Measurements from ENCODE around the gene KRT28. TPM values are rescaled to one million over a fixed set of nuclear protein-coding genes. Genes with fewer than 3 reads are reported as not detected.

Gene KRT28
- total and polyA plus RNA-seq, 2 experiments from 2014 or later, result not detected

- Histone ChIP-seq H3F3A (replicated peaks; ENCODE audit: low read depth) (no peaks in the 10 kb centered on the region), H4K20me1 (replicated peaks; ENCODE audit: insufficient read depth) (no peaks in the 10 kb centered on the region), H3K4me1 (ENCODE audit: insufficient read depth) (no peaks in the 10 kb centered on the region), H3K79me2 (replicated peaks; ENCODE audit: insufficient read depth) (no peaks in the 10 kb centered on the region), H3K4me2 (no peak overlapping the region), H2AFZ (no peak overlapping the region), H3K4me3 (no peak overlapping the region), H3K27me3 (ENCODE audit: insufficient read depth) (peaks cover 30% of the 10 kb centered on the region), H3K9me2 (ENCODE audit: insufficient read depth) (no peaks in the 10 kb centered on the region), H3K27ac (ENCODE audit: low read depth) (no peak overlapping the region), H3K36me3 (ENCODE audit: insufficient read depth) (no peaks in the 10 kb centered on the region)
- no peak for ATAC-seq
- peaks cover 5% of the 10 kb centered on the region for H3K27me3 Mint-ChIP-seq (ENCODE audit: insufficient read depth, low read depth, poor library complexity)
- H3K9me3 Mint-ChIP-seq, result no peaks in the 10 kb centered on the region
- no peak for DNase-seq (ENCODE audit: low spot score)
- H3K4me3 Mint-ChIP-seq, result no peak overlapping the region
- H3K4me1 Mint-ChIP-seq, result peaks cover 3% of the 10 kb centered on the region; the same call in 1 of the 3 replicates
- TF ChIP-seq JUNB (IDR thresholded peaks at IDR 0.05; ENCODE audit: unreplicated experiment), result no peak
- no peak for TF ChIP-seq CREB1 (CRISPR knock-in tag; IDR thresholded peaks at IDR 0.05; ENCODE audit: low read depth)
- no peak for TF ChIP-seq ZNF331 (CRISPR knock-in tag; IDR thresholded peaks at IDR 0.05; ENCODE audit: low read depth)
- no peak for TF ChIP-seq ZNF114 (CRISPR knock-in tag; IDR thresholded peaks at IDR 0.05)
- TF ChIP-seq STAT1 (IDR thresholded peaks at IDR 0.05; ENCODE audit: unreplicated experiment), result no peak
- no peak for TF ChIP-seq NANOG (IDR thresholded peaks at IDR 0.05; ENCODE audit: borderline replicate concordance)
- no peak for TF ChIP-seq EZH2phosphoT487 (IDR thresholded peaks at IDR 0.05; ENCODE audit: unreplicated experiment)
- no peaks in the 10 kb centered on the region for H3K36me3 Mint-ChIP-seq (ENCODE audit: low read depth)
- H3K27ac Mint-ChIP-seq, result no peak overlapping the region
These were observed 43.5 kb upstream of the KRT28 start for GRCh38 chr17:40843242-40843641.

DNA sequence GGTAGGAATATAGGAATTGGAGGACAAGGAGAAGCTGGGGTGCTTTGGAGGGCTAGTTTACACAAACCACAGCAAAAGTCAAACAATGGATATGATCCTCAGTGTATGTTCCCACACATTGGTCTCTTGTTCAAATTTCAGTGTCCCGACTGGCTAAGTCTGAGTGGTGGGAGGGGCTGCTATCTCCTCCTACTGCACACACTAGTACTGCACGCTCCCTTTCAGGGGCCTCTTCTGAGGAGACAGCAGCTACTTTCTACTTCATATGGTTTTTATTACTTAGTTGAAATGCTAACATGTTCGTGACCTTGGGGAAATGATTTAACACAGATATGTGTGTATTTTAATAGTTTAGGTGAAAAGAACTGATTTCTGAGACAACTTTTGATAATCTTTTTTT, 41.5 kb upstream of the KRT28 start:
- H3K9me2 ChIP-seq (ENCODE audit: insufficient read depth), result no peaks in the 10 kb centered on the region
- H3F3A ChIP-seq (replicated peaks; ENCODE audit: low read depth), result no peaks in the 10 kb centered on the region
- no peak overlapping the region for H2AFZ ChIP-seq
- no peaks in the 10 kb centered on the region for H3K79me2 ChIP-seq (replicated peaks; ENCODE audit: insufficient read depth)
- no peak overlapping the region for H3K27ac ChIP-seq (ENCODE audit: low read depth)
- H3K4me1 Mint-ChIP-seq, result peaks cover 3% of the 10 kb centered on the region; the same call in 1 of the 3 replicates
- peaks cover 50% of the 10 kb centered on the region for H3K27me3 ChIP-seq (ENCODE audit: insufficient read depth)
- no peaks in the 10 kb centered on the region for H3K4me1 ChIP-seq (ENCODE audit: insufficient read depth)
- DNase-seq (ENCODE audit: low spot score) (no peak), ATAC-seq (no peak)
- peaks cover 5% of the 10 kb centered on the region for H3K27me3 Mint-ChIP-seq (ENCODE audit: insufficient read depth, low read depth, poor library complexity)
- no peak overlapping the region for H3K4me3 Mint-ChIP-seq
- H3K4me2 ChIP-seq, result no peak overlapping the region
- no peaks in the 10 kb centered on the region for H3K9me3 Mint-ChIP-seq
- no peaks in the 10 kb centered on the region for H3K36me3 Mint-ChIP-seq (ENCODE audit: low read depth)
- no peak overlapping the region for H3K27ac Mint-ChIP-seq
- 0 out of 2 replicates have a peak, but pooled peaks cover 4% of the 10 kb centered on the region for H4K20me1 ChIP-seq (replicated peaks; ENCODE audit: insufficient read depth)
- TF ChIP-seq STAT1 (IDR thresholded peaks at IDR 0.05; ENCODE audit: unreplicated experiment), result no peak
- no peaks in the 10 kb centered on the region for H3K36me3 ChIP-seq (ENCODE audit: insufficient read depth)
- H3K4me3 ChIP-seq, result no peak overlapping the region

DNA sequence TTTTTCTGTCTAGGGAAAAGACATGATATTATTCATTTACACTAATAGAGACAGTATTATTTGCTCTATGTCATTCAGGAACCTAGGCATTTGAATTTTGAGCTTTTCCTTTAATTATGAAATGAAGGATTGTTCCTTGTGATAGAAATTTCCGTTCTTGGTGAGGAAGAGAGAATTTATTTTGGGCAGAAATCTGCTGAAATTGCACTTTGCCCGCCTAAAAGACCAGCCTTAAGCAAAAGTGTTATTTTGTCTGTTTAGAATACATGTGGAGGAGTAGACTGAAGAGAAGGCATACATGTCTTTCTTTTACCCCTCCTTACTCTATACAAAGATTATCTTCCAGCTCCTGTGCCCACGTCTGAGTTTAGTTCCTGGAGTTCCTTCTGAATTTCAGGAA, 39.4 kb upstream of the KRT28 start:
- peaks cover 9% of the 10 kb centered on the region for H4K20me1 ChIP-seq (replicated peaks; ENCODE audit: insufficient read depth)
- ATAC-seq (no peak), DNase-seq (ENCODE audit: low spot score) (no peak)
- Mint-ChIP-seq H3K4me1 (peaks cover 3% of the 10 kb centered on the region; the same call in 1 of the 3 replicates), H3K9me3 (no peaks in the 10 kb centered on the region), H3K36me3 (ENCODE audit: low read depth) (peaks cover 5% of the 10 kb centered on the region; the same call in 2 of the 3 replicates), H3K27ac (no peak overlapping the region), H3K27me3 (ENCODE audit: insufficient read depth, low read depth, poor library complexity) (peaks cover 11% of the 10 kb centered on the region), H3K4me3 (no peak overlapping the region)
- H3K27ac ChIP-seq (ENCODE audit: low read depth), result no peak overlapping the region
- H3F3A ChIP-seq (replicated peaks; ENCODE audit: low read depth), result no peaks in the 10 kb centered on the region
- H3K4me3 ChIP-seq, result no peak overlapping the region
- no peaks in the 10 kb centered on the region for H3K4me1 ChIP-seq (ENCODE audit: insufficient read depth)
- no peaks in the 10 kb centered on the region for H3K9me2 ChIP-seq (ENCODE audit: insufficient read depth)
- no peaks in the 10 kb centered on the region for H3K79me2 ChIP-seq (replicated peaks; ENCODE audit: insufficient read depth)
- peaks cover 66% of the 10 kb centered on the region for H3K27me3 ChIP-seq (ENCODE audit: insufficient read depth)
- H3K4me2 ChIP-seq, result no peak overlapping the region
- H2AFZ ChIP-seq, result no peak overlapping the region
- H3K36me3 ChIP-seq (ENCODE audit: insufficient read depth), result no peaks in the 10 kb centered on the region; the same call in 1 of the 2 replicates
- TF ChIP-seq REST (IDR thresholded peaks at IDR 0.05; ENCODE audit: unreplicated experiment) (no peak), EZH2 (IDR thresholded peaks at IDR 0.05; ENCODE audit: low read depth, unreplicated experiment) (no peak), ZNF331 (CRISPR knock-in tag; IDR thresholded peaks at IDR 0.05; ENCODE audit: low read depth) (no peak), JUNB (IDR thresholded peaks at IDR 0.05; ENCODE audit: unreplicated experiment) (no peak), CREB1 (CRISPR knock-in tag; IDR thresholded peaks at IDR 0.05; ENCODE audit: low read depth) (no peak), POLR2AphosphoS5 (IDR thresholded peaks at IDR 0.05; ENCODE audit: low read depth) (no peak)
- TF ChIP-seq, protein P1, sequence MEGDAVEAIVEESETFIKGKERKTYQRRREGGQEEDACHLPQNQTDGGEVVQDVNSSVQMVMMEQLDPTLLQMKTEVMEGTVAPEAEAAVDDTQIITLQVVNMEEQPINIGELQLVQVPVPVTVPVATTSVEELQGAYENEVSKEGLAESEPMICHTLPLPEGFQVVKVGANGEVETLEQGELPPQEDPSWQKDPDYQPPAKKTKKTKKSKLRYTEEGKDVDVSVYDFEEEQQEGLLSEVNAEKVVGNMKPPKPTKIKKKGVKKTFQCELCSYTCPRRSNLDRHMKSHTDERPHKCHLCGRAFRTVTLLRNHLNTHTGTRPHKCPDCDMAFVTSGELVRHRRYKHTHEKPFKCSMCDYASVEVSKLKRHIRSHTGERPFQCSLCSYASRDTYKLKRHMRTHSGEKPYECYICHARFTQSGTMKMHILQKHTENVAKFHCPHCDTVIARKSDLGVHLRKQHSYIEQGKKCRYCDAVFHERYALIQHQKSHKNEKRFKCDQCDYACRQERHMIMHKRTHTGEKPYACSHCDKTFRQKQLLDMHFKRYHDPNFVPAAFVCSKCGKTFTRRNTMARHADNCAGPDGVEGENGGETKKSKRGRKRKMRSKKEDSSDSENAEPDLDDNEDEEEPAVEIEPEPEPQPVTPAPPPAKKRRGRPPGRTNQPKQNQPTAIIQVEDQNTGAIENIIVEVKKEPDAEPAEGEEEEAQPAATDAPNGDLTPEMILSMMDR (conservative IDR thresholded peaks at IDR 0.05; ENCODE audit: low read depth in 2 of 2), result no peak

All from GM23338 (cell line).